ENCODE results near the gene CDH4. TPM values are rescaled to one million over a fixed set of nuclear protein-coding genes. Genes with fewer than 3 reads are reported as not detected.

Gene CDH4
- total and polyA plus RNA-seq, 9 of the 15 experiments (the other 6 are each of a cell fraction or from before 2014, with no cell fraction given): 0.04 TPM; not detected in 8

- TF ChIP-seq ZNF239 (CRISPR knock-in tag; IDR thresholded peaks at IDR 0.05) (no peak), GTF3C2 (IDR thresholded peaks at IDR 0.05; ENCODE audit: borderline replicate concordance, extremely low read depth, insufficient read length) (no peak), ZNF280B (CRISPR knock-in tag; IDR thresholded peaks at IDR 0.05) (no peak)
These were observed 473.9 kb downstream of the CDH4 start (continued) for GRCh38 chr20:61725966-61726365.

GRCh38 chr20:61726979-61727378 is 474.9 kb downstream of the CDH4 start:
- in situ Hi-C loops (cut with MboI): no loop called here
- DNase-seq (ENCODE audit: extremely low read depth in 1 of 4, low spot score in 3 of 4) (no peak), FAIRE-seq (no peak), ATAC-seq (no peak)
- H3K4me3 ChIP-seq: no peak overlapping the region
- peaks cover 0 to 10% of the 10 kb centered on the region in 2 experiments; a peak in 1 of 5 replicates for H3K27me3 ChIP-seq (ENCODE audit: control insufficient read depth in 2 of 2, insufficient read depth in 2 of 2, low read length in 2 of 2)
- POLR2A ChIA-PET: no interaction called here
- CTCF ChIA-PET (ENCODE audit: low intra/inter-chr PET ratio): no interaction called here
- H3K4me2 ChIP-seq (ENCODE audit: insufficient read depth, low read length): no peak overlapping the region
- H3K9ac ChIP-seq (ENCODE audit: insufficient read depth in 1 of 2, low read depth in 2 of 2, low read length in 2 of 2): no peak overlapping the region
- intact Hi-C loops (cut with micrococcal nuclease): no loop called here
- no peak overlapping the region for H3K27ac ChIP-seq (ENCODE audit: extremely low read depth, low read depth, low read length)
- no peak for TF ChIP-seq PHF8 (IDR thresholded peaks at IDR 0.05; ENCODE audit: borderline replicate concordance, low read length)
- no peak for TF ChIP-seq EWSR1 (IDR thresholded peaks at IDR 0.05; ENCODE audit: borderline replicate concordance, low read depth, partially characterized antibody)
- no peak for TF ChIP-seq MTA2 (IDR thresholded peaks at IDR 0.05; ENCODE audit: low read depth)
- TF ChIP-seq ZNF511 (CRISPR knock-in tag; IDR thresholded peaks at IDR 0.05): no peak
- TF ChIP-seq USF2 (CRISPR knock-in tag; IDR thresholded peaks at IDR 0.05): no peak
- no peak for TF ChIP-seq ZSCAN29 (IDR thresholded peaks at IDR 0.05)
- no peak for TF ChIP-seq MTF1 (CRISPR knock-in tag; IDR thresholded peaks at IDR 0.05; ENCODE audit: borderline replicate concordance)
- TF ChIP-seq TBL1XR1 (IDR thresholded peaks at IDR 0.05; ENCODE audit: low read length in 2 of 2): no peak
- no peak for TF ChIP-seq TCF3 (CRISPR knock-in tag; IDR thresholded peaks at IDR 0.05)
- TF ChIP-seq ZNF77 (CRISPR knock-in tag; IDR thresholded peaks at IDR 0.05): no peak
- TF ChIP-seq NR3C1 (CRISPR knock-in tag; IDR thresholded peaks at IDR 0.05): no peak
- TF ChIP-seq NBN (IDR thresholded peaks at IDR 0.05; ENCODE audit: low read depth): no peak
- no peak for TF ChIP-seq HDAC1 (IDR thresholded peaks at IDR 0.05)
- no peaks in the 10 kb centered on the region for H3K9me3 ChIP-seq (replicated peaks; ENCODE audit: control insufficient read depth, insufficient read depth, low read depth, low read length)
- no peaks in the 10 kb centered on the region for H4K20me1 ChIP-seq (replicated peaks; ENCODE audit: control insufficient read depth, insufficient read depth, low read length)
- 3% methylated on average over 5 of the region's 5 CpGs for WGBS (ENCODE audit: insufficient coverage, low coverage, missing lambda C conversion rate)
- no peak overlapping the region for H2AFZ ChIP-seq (ENCODE audit: low read depth, low read length)
- no peaks in the 10 kb centered on the region for H3K9me1 ChIP-seq (ENCODE audit: control insufficient read depth, insufficient read depth, low read length)
- H3K36me3 ChIP-seq (ENCODE audit: control insufficient read depth, insufficient read depth, low read length): no peaks in the 10 kb centered on the region
- no peaks in the 10 kb centered on the region; a peak in 1 of 5 replicates for H3K4me1 ChIP-seq (replicated peaks in 1 of 2; ENCODE audit: control insufficient read depth in 2 of 2, insufficient read depth in 2 of 2, low read length in 2 of 2)
- BruUV-seq (replicated peaks): no TSS peak
- no peaks in the 10 kb centered on the region for H3K79me2 ChIP-seq (ENCODE audit: control insufficient read depth, insufficient read depth, low read length)
